Liver (tissue), 3 donors: Measurements from ENCODE around the gene CASP9.

ENCODE experiments used
- CTCF ChIP-seq: fragments of 150-350 bp; IDR thresholded peaks from 2 replicates; pipeline ENCODE4 v1.5.1; 2017; ENCODE audit warnings: improper control_type of control experiment, low read depth, low read length; ENCODE audit not compliant: missing input control
- FOXA2 ChIP-seq: IDR thresholded peaks from 2 replicates; pipeline ENCODE4 v1.6.1; 2016; ENCODE audit warnings: antibody characterized with exemption
- HNF4G ChIP-seq: IDR thresholded peaks from 2 replicates; pipeline ENCODE4 v1.6.1; 2016; ENCODE audit warnings: antibody characterized with exemption
- MAX ChIP-seq: IDR thresholded peaks from 2 replicates; pipeline ENCODE4 v1.6.1; 2016; ENCODE audit warnings: antibody characterized with exemption
- RAD21 ChIP-seq, 2 donors: IDR thresholded peaks; 2 replicates each; pipeline ENCODE4 v1.6.1; 2016; ENCODE audit warnings: antibody characterized with exemption in 2 of 2, mild to moderate bottlenecking in 2 of 2
- REST ChIP-seq: IDR thresholded peaks from 2 replicates; pipeline ENCODE4 v1.6.1; 2016; ENCODE audit warnings: antibody characterized with exemption, mild to moderate bottlenecking
- RXRA ChIP-seq, 2 donors: IDR thresholded peaks; 2 replicates each; pipeline ENCODE4 v1.6.1; 2017 to 2018; ENCODE audit warnings: antibody characterized with exemption in 2 of 2, mild to moderate bottlenecking in 1 of 2
- YY1 ChIP-seq: IDR thresholded peaks from 2 replicates; pipeline ENCODE4 v1.6.1; 2016; ENCODE audit warnings: antibody characterized with exemption, mild to moderate bottlenecking
- ZBTB33 ChIP-seq: IDR thresholded peaks from 2 replicates; pipeline ENCODE4 v1.6.1; 2016; ENCODE audit warnings: antibody characterized with exemption
- donor health status: healthy.
- donor health status: healthy.

GRCh38 chr1:15477646-15478212, 46.3 kb downstream of the CASP9 start:
- TF ChIP-seq CTCF (no peak), MAX (no peak), YY1 (no peak), ZBTB33 (no peak), RXRA (IDR thresholded peaks at IDR 0.05) (no peak), FOXA2 (no peak), RAD21 (IDR thresholded peaks at IDR 0.05) (no peak), REST (no peak), HNF4G (no peak)
